ENCODE data around the gene GTF2A1.
"Not testable (repeated sequence)": the region's sequence is repeated elsewhere in the genome, so short reads cannot be mapped to it uniquely, and the experiment has no call there.

Gene GTF2A1

DNA sequence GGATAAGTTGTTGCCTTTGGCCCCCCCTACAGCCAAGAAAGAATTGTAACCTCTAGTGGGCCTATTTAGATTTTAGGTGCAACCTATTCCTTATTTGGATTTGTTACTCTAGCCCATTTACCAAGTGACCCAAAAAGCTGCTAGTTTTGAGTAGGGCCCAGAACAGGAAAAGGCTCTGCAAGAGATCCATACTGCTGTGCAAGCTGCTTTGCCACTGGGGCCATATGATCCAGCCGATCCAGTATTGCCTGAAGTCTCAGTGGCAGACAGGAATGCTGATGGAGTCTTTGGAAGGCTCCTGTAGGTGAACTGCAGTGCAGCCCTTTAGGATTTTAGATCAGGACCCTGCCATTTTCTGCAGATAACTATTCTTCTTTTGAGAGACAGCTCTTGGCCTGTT is 12.9 kb upstream of the GTF2A1 start:
- no peak for FAIRE-seq

DNA sequence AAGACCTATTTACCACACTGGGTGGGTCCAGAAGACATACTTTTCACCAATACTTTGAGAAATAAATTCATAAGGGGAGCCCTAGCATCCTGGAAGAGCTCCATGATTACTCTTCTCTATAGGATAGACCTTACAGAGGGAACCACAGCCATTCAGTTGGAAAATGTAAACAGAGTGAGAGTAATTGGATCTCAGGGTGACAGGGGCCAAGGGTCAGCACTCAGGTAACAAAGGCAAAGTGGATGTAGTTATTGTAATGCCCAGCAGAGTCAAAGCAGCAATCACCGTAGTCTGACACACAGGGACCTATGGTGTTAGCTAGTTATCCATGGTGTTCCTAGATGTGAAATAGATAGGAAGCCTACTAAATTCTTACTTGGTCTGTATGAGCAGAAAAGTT is 10.8 kb upstream of the GTF2A1 start:
- DNase-seq (ENCODE audit: low spot score) = no peak
- FAIRE-seq = no peak

More for the DNA sequence above, 12.9 kb upstream of the GTF2A1 start:
- no peak for DNase-seq (ENCODE audit: low spot score)

DNA sequence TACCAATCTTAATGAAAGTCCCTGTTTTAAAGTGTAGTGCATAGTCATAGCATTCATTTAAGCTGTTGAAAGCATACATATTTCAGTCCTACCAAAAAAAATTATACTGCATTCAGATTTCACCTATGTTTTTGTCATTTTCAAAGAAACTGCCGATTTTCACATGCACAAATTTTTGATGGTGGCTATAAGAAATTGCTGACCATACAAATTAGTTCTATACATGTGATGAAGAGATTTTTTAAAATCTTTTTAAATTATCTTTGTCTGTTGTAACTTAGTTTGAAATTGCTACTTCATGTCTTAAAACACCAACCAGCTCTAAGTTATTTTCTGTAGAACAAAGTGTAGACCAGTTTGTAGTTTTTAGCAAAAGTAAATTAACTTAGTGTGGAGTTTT is 3.5 kb upstream of the GTF2A1 start:
- DNase-seq (ENCODE audit: low spot score) = no peak
- FAIRE-seq = no peak

DNA sequence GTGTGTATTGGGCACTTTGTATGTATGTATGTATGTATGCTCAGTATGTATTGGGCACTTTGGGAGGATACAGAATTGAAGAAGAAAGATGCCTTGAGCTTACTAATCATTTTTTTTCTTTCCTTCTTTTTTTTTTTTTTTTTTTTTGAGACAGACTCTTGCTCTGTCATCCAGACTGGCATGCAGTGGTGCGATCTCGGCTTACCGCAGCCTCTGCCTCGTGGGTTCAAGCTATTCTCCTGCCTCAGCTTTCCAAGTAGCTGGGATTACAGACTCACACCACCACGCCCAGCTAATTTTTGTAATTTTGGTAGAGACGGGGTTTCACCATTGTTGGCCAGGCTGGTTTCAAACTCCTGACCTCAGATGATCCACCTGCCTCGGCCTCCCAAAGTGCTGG is 3.0 kb upstream of the GTF2A1 start:
- DNase-seq (ENCODE audit: low spot score); FAIRE-seq: not testable (repeated sequence)

DNA sequence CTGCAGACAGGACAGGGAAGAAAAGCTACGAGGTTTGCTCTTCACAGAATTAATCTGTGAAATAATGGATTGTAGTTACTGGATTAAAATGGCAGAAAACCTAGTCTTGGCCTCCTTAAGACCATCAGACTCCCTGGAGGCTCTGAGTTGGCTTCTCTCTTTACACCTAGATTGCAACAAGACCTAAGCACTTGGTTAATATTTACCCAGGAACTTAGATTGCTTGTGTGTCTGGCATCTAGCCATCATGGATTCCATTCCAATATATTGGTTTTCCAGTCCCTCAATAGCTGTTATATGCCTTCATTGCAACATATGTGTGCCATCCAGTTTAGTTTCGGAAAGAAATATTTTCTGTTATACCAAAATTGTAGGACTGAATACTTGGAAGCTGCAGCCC is 1.9 kb upstream of the GTF2A1 start:
- FAIRE-seq (no peak), DNase-seq (ENCODE audit: low spot score) (no peak)

DNA sequence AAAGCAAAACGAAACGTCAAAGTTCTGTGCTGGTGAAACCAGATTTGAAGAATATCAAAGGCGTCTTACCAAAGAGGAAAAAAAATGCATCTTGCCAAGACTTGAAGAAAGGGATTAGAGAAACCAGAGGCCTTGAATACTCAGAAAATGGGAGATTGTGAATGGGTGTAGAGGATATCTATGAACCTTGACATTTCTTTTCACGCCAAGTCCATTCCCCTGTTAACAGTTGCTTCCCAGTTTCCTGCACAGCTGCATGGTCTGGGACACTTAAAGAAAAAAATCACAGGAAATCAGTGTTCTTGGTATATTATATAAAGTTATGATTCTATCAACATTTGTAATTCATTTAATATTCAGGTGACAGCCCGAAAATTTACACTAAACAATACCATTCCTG is 1.4 kb upstream of the GTF2A1 start:
- FAIRE-seq (no peak), DNase-seq (ENCODE audit: low spot score) (no peak)

DNA sequence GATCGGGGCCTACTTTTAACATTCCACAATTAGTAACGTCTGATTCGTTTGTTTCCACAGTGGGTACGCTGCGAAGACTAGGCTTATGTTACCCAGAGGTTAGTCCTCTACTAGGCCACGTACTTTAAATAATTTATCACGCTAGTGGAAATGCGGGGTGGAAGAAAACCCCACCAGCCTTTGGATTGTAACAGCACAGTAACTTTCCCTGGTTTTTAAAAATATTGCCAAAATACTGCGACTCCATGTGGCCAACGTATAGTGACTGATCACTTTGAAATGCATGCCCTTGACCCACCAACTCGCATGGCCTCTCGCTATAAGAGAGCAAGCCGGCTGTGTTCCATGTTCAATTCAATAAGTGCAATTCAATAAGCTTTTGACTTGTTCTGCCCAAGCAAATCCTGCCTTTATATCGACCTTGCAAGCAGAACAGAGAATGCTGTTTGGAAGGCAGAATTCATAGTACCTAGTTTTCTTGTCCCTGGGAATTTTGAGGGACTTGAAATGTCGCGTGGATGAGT is 882 bp upstream of the GTF2A1 start:
- FAIRE-seq = no peak
- DNase-seq (ENCODE audit: low spot score) = peak; percentile 18

DNA sequence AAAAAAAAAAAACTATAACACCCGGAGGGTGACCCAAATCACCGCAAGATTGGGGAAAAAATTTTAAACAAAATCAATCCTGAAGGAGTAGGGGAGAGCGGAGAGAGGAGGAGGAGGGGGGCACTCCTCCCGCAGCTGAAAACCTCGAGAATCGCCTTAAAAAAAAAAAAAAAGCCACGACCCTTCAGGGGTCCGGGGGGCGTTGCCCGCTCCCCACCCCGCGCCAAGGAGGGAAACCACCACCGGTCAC is 254 bp downstream of the GTF2A1 start:
- FAIRE-seq (no peak), DNase-seq (ENCODE audit: low spot score) (no peak)

DNA sequence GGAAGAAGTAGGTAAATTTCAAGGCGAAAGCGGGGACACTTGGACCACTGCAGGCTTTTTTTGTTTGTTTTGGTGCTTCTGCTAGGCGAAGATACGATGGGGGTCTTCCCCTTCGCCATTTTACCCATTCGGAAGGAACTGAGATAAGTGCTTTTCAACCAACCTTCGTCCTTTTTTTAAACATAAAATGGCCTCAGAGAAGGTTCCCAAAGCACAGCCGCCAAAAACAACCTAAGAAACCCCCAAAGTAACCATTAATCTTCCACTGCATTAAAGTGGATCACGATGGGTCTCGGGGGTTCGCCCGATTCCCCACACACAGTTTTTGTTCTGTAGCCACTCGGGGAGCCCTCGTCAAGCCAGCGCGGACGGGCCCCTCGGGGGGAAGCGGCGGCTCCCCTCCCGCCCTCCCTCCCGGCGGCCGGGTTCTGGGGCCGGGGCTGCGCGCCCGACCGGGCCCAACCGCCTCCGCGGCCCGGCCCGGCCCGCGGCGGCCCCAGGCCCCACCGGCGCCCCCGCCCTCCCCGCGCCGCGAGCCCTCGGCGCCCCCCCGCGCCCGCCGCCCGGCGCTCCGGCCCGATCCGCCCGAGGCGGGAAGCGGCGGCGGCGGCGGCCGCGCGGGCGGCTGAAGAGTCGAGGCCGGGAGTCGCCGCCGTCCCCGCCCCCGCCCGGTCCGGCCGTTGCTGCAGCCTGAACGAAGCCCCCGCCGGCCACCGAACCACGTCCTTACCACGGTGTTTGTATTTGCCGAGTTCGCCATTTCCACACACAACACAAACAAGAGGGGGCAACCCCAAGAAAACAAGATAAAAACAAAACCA is 790 bp downstream of the GTF2A1 start:
- FAIRE-seq = no peak
- peak; percentile 41 for DNase-seq (ENCODE audit: low spot score)

DNA sequence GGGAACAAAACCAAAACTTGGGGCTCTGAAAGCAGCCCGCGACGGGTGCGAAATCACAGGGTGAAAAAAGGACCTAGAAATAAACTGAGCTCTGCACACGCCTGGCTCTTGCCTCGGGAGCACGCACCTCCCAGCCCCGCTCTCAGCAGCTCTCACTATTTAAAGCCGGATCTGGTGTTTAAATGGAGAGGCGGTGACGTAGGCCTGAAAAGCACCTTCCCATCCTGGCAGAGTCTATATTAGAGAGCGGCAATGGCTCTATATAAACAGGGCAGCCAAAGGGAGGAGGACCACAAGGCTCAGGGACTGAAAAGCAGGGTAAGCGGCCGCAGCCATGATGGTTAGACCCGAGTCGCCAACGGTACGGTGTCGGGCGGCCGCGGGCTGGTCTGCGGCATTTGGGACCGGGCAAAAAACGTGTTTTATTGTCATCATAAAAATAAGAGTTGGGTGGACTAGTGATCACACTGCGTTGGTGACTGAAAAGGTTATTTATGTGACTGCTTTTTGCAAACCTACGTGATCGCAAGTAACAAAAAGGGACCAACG is 1.5 kb downstream of the GTF2A1 start:
- FAIRE-seq = no peak
- peak; percentile 89 for DNase-seq (ENCODE audit: low spot score)

DNA sequence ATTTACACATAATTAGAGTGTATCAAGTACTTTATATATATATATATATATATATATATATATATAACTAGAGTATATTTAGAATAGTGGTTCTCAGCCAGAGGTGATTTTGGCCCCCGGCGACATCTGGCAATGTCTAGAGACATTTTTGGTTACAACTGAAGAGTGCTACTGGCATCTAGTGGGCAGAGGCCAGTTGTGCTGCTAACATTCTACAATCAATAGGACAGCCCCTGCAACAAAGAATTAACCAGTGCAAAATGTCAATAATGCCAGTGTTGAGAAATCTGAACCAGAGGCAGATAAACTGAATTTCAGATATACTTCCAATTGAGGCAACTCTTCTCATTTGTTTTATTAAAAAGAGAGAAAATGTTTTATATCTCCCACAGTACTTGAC is 8.9 kb downstream of the GTF2A1 start:
- FAIRE-seq = no peak
- peak; percentile 9 for DNase-seq (ENCODE audit: low spot score)

DNA sequence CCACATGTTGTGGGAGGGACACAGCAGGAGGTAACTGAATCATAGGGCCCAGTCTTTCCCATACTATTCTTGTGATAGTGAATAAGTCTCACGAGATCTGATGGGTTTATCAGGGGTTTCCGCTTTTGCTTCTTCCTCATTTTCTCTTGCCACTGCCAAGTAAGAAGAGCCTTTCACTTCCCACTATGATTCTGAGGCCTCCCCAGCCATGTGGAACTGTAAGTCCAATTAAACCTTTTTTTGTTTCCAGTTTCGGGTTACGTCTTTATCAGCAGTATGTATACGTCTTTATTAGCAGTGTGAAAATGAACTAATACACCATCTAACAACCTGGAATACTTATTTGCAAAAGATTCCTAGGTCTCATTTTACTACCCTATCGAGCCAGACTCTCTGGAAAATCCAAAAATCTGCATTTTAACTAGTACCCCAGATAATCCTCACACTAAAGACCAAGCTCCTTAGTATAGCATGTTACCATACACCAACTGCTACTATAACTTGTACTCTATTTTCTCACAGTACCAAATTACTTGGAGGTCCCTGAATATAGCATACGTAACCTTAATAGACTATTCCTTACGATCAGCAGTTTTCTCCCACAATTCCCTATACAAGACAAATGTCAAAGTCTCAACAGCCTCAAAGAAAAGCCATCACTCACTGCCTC is 11.5 kb downstream of the GTF2A1 start:
- FAIRE-seq (no peak), DNase-seq (ENCODE audit: low spot score) (no peak)

DNA sequence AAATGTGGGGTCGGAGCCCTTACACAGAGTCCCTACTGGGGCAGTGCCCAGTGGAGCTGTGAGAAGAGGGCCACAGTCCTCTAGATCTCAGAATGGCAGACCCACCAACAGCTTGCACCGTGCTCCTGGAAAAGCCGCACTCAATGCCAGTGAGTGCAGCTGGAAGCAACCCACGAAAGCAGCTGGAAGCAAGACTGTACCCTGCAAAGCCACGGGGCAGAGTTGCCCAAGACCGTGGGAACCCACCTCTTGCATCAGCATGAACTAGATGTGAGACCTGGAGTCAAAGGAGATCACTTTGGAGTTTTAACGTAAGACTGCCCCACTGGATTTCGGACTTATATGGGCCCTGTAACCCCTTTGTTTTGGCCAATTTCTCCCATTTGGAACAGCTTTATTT is 12.3 kb downstream of the GTF2A1 start:
- no peak for DNase-seq (ENCODE audit: low spot score)
- FAIRE-seq = no peak

DNA sequence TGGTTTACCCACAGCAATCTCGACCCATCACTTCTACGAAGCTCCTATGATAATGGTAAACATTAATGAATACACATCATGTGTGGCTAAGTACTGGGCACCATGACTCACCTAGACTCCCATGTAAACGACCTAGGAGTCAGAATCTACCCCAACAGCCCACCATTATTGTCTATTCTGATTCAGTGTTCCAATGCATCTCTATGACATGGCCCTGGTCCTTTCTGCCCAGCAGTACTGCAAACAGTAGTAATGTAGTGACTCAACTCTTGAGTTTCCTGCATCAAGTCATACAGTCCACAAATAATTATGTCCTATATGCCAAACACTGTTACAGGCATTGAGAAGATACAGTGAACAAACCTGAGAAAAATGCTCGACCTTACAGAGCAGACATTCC is 14.6 kb downstream of the GTF2A1 start:
- no peak for DNase-seq (ENCODE audit: low spot score)
- FAIRE-seq = no peak

DNA sequence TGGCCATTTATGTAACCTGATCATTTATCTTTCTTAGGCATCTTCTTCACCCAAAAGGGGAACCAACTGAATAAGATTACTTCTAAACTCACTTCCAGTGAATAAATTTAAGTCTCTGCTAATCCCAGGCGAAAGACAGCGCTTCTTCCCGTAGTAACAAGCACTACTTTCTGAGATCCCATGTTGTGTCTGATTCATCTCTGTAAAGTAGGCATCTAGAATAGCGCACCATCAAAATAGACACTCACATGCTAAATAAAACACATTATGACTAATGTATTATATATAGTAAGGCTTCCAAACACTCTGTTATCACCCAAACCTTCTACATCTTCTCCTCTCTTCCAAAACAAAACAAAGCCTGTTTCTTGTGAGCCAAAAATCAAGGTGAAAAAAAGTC is 15.1 kb downstream of the GTF2A1 start:
- DNase-seq (ENCODE audit: low spot score) (no peak), FAIRE-seq (no peak)

DNA sequence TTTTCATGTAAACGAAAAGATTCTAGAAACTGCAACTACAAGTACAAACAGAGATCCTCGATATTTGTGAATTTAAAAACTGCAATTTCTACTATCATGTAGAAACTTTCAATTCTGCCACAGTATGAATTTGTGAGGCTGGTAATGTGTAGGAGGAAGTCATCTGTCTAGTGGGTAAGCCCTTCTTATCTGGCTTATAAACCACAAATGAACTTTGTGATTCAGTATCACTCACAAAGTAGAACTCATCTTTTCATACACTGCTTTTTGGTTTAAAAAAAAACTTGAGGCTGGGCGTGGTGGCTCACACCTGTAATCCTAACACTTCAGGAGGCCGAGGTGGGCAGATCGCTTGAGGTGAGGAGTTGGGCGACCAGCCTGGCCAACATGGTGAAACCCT is 20.7 kb downstream of the GTF2A1 start:
- no peak for FAIRE-seq
- no peak for DNase-seq (ENCODE audit: low spot score)

DNA sequence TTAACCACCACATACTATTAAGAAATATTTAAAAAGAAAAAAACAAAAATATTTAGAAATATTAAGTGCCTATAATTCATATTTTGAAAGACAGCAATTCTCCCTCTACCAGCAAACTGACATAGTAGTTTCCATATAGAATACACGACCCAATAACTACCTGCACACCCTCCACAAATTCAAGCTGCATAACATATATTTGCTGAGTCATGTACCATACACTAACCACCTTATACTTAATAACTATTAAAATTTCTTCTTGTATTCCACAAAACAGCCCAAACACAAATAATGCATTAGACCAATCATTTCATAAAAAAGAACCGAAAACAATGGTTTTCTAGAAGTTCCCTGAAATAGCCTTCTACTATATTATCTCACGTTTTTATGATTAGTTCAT is 21.7 kb downstream of the GTF2A1 start:
- DNase-seq (ENCODE audit: low spot score) = no peak

DNA sequence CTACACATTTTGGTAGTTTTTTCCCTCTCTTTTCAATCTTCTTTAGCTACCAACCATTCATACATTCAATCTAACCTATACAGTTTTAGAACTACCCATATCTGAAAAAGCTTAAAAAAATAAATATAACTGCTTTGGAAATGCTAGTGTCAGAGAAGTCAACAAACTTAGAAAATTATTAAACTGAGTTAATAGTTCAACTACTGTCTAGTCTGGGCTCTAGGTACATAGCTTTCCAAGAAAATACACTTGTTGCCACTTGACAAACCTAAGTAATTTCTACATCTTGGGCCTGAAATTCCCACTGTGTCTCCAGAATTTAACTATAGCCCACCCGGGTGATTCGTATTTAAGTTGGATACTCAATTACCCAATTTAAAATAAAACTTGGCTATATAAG is 22.1 kb downstream of the GTF2A1 start:
- no peak for FAIRE-seq
- DNase-seq (ENCODE audit: low spot score) = no peak

More for the DNA sequence above, 21.7 kb downstream of the GTF2A1 start:
- no peak for FAIRE-seq

DNA sequence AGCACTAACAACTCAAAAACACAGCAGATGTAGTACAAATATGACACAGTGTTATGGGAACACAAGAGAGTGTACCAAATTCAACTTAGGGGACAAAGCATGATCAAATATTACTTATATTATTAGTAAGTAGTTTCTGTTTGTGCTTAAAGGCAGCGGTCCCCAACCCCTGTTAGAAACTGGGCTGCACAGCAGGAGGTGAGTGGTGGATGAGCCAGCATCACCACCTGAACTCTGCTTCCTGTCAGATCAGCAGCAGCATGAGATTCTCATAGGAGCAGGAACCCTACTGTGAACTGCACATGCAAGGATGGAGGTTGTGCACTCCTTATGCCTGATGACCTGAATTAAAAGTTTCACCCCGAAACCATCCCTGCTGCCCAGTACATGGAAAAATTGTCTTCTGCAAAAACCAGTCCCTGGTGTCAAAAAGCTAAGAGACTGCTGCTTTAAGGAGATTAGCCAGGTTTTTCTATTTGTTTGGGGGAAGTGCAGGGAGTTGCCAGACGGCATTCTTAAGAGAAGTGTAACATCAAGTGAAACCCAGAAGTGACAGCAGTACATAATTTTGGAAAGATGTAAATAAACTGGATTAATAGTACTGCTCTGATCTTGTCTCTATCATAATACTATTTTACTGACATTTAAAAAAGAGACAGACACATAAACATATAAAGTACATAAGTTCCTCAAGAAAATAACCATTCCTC is 26.7 kb downstream of the GTF2A1 start:
- FAIRE-seq (no peak), DNase-seq (ENCODE audit: low spot score) (no peak)

DNA sequence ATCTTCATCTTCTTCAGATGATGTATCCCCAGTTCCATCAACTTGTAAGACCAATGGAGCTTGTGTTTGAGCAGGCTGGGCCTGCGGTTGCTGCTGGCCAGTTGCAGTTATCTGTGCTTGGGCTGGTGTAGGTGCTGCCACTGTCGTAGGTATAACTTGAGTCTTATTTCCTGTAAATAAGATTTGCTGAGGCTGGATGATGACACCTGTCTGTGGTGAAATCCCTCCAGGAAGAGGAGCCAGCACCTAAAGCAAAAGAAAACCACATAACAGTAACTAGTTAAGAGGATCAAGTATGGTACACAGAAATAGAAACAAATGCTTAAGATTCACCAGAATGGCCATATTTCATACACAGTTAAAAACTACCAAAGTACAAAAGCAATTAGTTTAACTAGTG is 28.2 kb downstream of the GTF2A1 start:
- DNase-seq (ENCODE audit: low spot score) (no peak), FAIRE-seq (no peak)

DNA sequence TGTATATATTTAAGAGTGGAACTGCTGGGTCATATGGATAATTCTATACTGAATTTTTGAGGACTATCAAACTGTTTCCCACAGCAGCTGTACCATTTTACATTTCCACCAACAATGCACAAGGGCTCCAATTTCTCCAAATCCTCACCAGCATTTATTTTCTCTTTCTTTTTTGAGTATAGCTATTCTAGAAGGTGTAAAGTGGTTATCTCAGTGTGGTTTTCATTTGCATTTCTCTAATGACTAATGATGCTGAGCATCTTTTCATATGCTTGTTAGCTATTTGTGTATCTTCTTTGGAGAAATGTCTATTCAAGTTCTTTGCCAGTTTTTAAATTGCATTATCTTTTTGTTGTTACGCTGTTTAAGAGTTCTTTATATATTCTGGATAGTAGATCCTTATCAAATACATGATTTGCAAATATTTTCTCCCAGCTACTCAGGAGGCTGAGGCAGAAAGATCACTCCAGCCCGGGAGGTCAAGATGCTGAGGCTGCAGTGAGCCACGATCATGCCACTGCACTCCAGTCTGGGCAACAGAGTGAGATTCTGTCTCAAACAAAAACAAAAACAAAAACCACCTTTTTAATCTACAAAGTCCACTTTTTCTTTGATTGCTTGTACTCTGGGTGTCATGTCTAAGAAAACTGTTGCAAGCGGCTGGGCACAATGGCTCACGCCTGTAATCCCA is 32.8 kb downstream of the GTF2A1 start:
- FAIRE-seq = no peak
- DNase-seq (ENCODE audit: low spot score) = no peak

DNA sequence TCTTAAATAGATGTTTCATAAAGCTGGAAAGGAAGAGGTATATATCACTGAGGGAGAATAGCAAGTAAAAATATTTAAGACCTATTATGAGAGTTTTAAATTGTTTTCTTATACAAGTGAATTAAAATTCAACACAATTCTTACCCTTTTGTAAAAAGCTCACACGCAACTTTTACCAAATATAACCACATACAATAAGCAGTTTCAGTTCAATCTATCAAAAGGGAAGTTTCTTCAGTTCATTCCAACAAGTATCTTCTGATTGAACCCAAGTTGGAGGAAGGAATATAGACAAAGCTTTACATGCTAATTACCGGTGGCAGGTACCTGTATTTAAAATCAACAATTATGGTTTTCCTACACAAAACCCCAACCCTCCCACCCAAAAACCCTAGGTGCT is 41.1 kb downstream of the GTF2A1 start:
- FAIRE-seq (no peak), DNase-seq (ENCODE audit: low spot score) (no peak)
